Trophoblast cell (in vitro differentiated cells and primary cell): Measurements from ENCODE around the gene RNLS.
"Not testable (repeated sequence)": the region's sequence is repeated elsewhere in the genome, so short reads cannot be mapped to it uniquely, and the experiment has no call there.

Experiments used
- DNase-seq, 2 donors: peaks; one replicate each; pipeline ENCODE4 v3.0.0-alpha.2; 2016
- H2AFZ ChIP-seq: 2 replicates; pipeline ENCODE4 v1.6.1; 2013; ENCODE audit warnings: low read length, moderate library complexity, mild to moderate bottlenecking; ENCODE audit not compliant: insufficient read depth, poor library complexity
- H2AK5ac ChIP-seq: 2 replicates; pipeline ENCODE4 v1.6.1; 2013; ENCODE audit warnings: mild to moderate bottlenecking, low read length
- H2BK120ac ChIP-seq: 2 replicates; pipeline ENCODE4 v1.6.1; 2013; ENCODE audit warnings: low read length, mild to moderate bottlenecking, moderate library complexity; ENCODE audit not compliant: insufficient read depth, poor library complexity
- H2BK12ac ChIP-seq: 2 replicates; pipeline ENCODE4 v1.6.1; 2013; ENCODE audit warnings: mild to moderate bottlenecking, low read length, moderate library complexity
- H2BK5ac ChIP-seq: 2 replicates; pipeline ENCODE4 v1.6.1; 2013; ENCODE audit warnings: low read length, low read depth, moderate library complexity, mild to moderate bottlenecking; ENCODE audit not compliant: poor library complexity
- H3K14ac ChIP-seq: 2 replicates; pipeline ENCODE4 v1.6.1; 2013; ENCODE audit warnings: mild to moderate bottlenecking, low read length
- H3K18ac ChIP-seq: 2 replicates; pipeline ENCODE4 v1.6.1; 2013; ENCODE audit warnings: mild to moderate bottlenecking, low read length
- H3K23ac ChIP-seq: 2 replicates; pipeline ENCODE4 v1.6.1; 2013; ENCODE audit warnings: low read length
- H3K27ac ChIP-seq: 2 replicates; pipeline ENCODE4 v1.5.1; 2013; ENCODE audit warnings: low read depth, mild to moderate bottlenecking, inconsistent platforms, low read length, moderate library complexity
- H3K27me3 ChIP-seq: 2 replicates; pipeline ENCODE4 v1.6.1; 2013; ENCODE audit warnings: inconsistent platforms, mild to moderate bottlenecking, low read length, moderate library complexity; ENCODE audit not compliant: insufficient read depth
- H3K36me3 ChIP-seq, 2 experiments: 1 replicate in 1 of 2; 2 replicates in 1 of 2; pipeline ENCODE4 v1.6.1; 2013; ENCODE audit warnings: low read length in 2 of 2, mild to moderate bottlenecking in 2 of 2, moderate library complexity in 1 of 2; ENCODE audit not compliant: insufficient read depth in 2 of 2, control insufficient read depth in 1 of 2
- H3K4ac ChIP-seq: 2 replicates; pipeline ENCODE4 v1.6.1; 2013; ENCODE audit warnings: low read depth, mild to moderate bottlenecking, low read length, moderate library complexity
- H3K4me1 ChIP-seq, 2 experiments: 1 replicate in 1 of 2; 2 replicates in 1 of 2; pipeline ENCODE4 v1.6.1; 2013; ENCODE audit warnings: low read length in 2 of 2, mild to moderate bottlenecking in 2 of 2, moderate library complexity in 1 of 2; ENCODE audit not compliant: insufficient read depth in 2 of 2, control insufficient read depth in 1 of 2
- H3K4me2 ChIP-seq: 2 replicates; pipeline ENCODE4 v1.6.1; 2013; ENCODE audit warnings: inconsistent platforms, mild to moderate bottlenecking, low read length, moderate library complexity
- H3K4me3 ChIP-seq: 2 replicates; pipeline ENCODE4 v1.5.1; 2013; ENCODE audit warnings: mild to moderate bottlenecking, low read depth, low read length, inconsistent platforms
- H3K79me1 ChIP-seq: one replicate; pipeline ENCODE4 v1.6.1; 2013; ENCODE audit warnings: low read length
- H3K79me2 ChIP-seq: 2 replicates; pipeline ENCODE4 v1.6.1; 2013; ENCODE audit warnings: low read length, mild to moderate bottlenecking; ENCODE audit not compliant: control insufficient read depth, insufficient read depth, poor library complexity
- H3K9ac ChIP-seq: 2 replicates; pipeline ENCODE4 v1.6.1; 2013; ENCODE audit warnings: mild to moderate bottlenecking, low read length
- H3K9me3 ChIP-seq: 2 replicates; pipeline ENCODE4 v1.6.1; 2013; ENCODE audit warnings: low read depth, mild to moderate bottlenecking, control low read depth, inconsistent platforms, low read length; ENCODE audit not compliant: insufficient read depth
- H4K12ac ChIP-seq: 2 replicates; pipeline ENCODE4 v1.6.1; 2013; ENCODE audit warnings: low read depth, mild to moderate bottlenecking, low read length, moderate library complexity
- H4K8ac ChIP-seq: 2 replicates; pipeline ENCODE4 v1.6.1; 2013; ENCODE audit warnings: low read depth, mild to moderate bottlenecking, low read length, moderate library complexity
- H4K91ac ChIP-seq: one replicate; pipeline ENCODE4 v1.6.1; 2013; ENCODE audit warnings: low read depth, mild to moderate bottlenecking, low read length, moderate library complexity
- WGBS: extraction: QIAGEN DNeasy Blood & Tissue Kit; methylation state at CpG from one replicate; pipeline ENCODE4 v1.1.7; 2013; ENCODE audit warnings: missing lambda C conversion rate; ENCODE audit not compliant: insufficient read length, insufficient coverage; ENCODE audit errors: extremely low coverage; 5-methylcytosine and 5-hydroxymethylcytosine counted together

RNLS gene

GRCh38 chr10:88280518-88280917, 302.6 kb downstream of the RNLS start:
- no peak overlapping the region for H3K4me2 ChIP-seq
- no peaks in the 10 kb centered on the region for H3K27me3 ChIP-seq
- H3K4me3 ChIP-seq = no peak overlapping the region
- H3K36me3 ChIP-seq = no peaks in the 10 kb centered on the region
- no peak overlapping the region for H2AK5ac ChIP-seq
- H3K4me1 ChIP-seq = no peaks in the 10 kb centered on the region
- H3K79me2 ChIP-seq = no peaks in the 10 kb centered on the region
- no peak overlapping the region for H3K9ac ChIP-seq
- no peak overlapping the region for H2BK12ac ChIP-seq
- no peaks in the 10 kb centered on the region for H3K79me1 ChIP-seq
- no peak overlapping the region for H4K12ac ChIP-seq
- no peaks in the 10 kb centered on the region for H3K9me3 ChIP-seq
- H3K14ac ChIP-seq = no peak overlapping the region
- H4K91ac ChIP-seq = no peak overlapping the region
- no peak overlapping the region for H3K27ac ChIP-seq
- no peak overlapping the region for H4K8ac ChIP-seq
- no peak overlapping the region for H2BK5ac ChIP-seq
- no peak overlapping the region for H2AFZ ChIP-seq
- H2BK120ac ChIP-seq = no peak overlapping the region
- no peak overlapping the region for H3K23ac ChIP-seq
- DNase-seq = no peak
- H3K18ac ChIP-seq = no peak overlapping the region
- H3K4ac ChIP-seq = no peak overlapping the region

DNA sequence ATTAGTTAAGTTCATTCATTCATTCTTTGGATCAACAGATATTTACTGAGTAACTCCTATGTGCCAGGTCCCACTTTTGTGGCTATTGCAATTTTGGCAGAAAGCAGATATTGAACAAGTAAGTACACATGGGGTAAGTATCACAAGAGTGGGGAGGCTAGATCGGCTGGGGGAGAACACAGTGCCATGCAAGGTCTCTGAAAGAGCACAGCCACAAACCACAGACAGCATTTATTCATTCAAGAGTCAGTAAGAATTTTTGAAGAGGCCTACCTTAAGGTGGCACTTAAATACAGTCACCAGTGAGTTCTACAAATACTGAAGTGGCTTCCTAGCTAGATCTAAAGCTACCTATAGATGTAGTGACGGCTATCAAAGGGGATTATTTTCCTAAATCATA, 304.2 kb downstream of the RNLS start:
- Histone ChIP-seq H3K36me3 (no peaks in the 10 kb centered on the region), H3K23ac (no peak overlapping the region), H3K79me1 (no peaks in the 10 kb centered on the region), H3K79me2 (no peaks in the 10 kb centered on the region), H3K27ac (no peak overlapping the region), H3K4me2 (no peak overlapping the region), H2BK12ac (no peak overlapping the region), H4K8ac (no peak overlapping the region), H3K4ac (no peak overlapping the region), H2AK5ac (no peak overlapping the region), H3K9me3 (no peaks in the 10 kb centered on the region), H2BK120ac (no peak overlapping the region), H4K12ac (no peak overlapping the region), H4K91ac (no peak overlapping the region), H3K18ac (no peak overlapping the region), H3K4me3 (no peak overlapping the region), H3K4me1 (no peaks in the 10 kb centered on the region), H3K9ac (no peak overlapping the region), H2AFZ (no peak overlapping the region), H3K14ac (no peak overlapping the region), H2BK5ac (no peak overlapping the region), H3K27me3 (no peaks in the 10 kb centered on the region)
- no peak for DNase-seq
- WGBS = no CpG with 5 or more reads among the region's 2 CpGs

DNA sequence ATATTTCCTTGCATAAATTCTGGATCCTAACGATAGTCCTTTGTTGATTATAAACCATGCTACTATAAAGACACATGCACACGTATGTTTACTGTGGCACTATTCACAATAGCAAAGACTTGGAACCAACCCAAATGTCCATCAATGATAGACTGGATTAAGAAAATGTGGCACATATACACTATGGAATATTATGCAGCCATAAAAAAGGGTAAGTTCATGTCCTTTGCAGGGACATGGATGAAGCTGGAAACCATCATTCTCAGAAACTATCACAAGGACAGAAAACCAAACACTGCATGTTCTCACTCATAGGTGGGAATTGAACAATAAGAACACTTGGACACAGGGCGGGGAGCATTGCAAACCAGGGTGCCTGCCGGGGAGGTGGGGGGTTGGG, 306.2 kb downstream of the RNLS start:
- H3K79me1 ChIP-seq, H3K9me3 ChIP-seq, H3K4me1 ChIP-seq, H4K91ac ChIP-seq, H3K4me3 ChIP-seq, H3K27me3 ChIP-seq, H2BK12ac ChIP-seq, H3K18ac ChIP-seq, H2BK120ac ChIP-seq, H3K9ac ChIP-seq, H2AK5ac ChIP-seq, H2AFZ ChIP-seq, H3K14ac ChIP-seq, H4K12ac ChIP-seq, H3K27ac ChIP-seq, H3K79me2 ChIP-seq, H3K36me3 ChIP-seq, H2BK5ac ChIP-seq, H3K4ac ChIP-seq, H3K23ac ChIP-seq, H3K4me2 ChIP-seq, H4K8ac ChIP-seq, DNase-seq: not testable (repeated sequence)
- WGBS = no CpG with 5 or more reads among the region's 4 CpGs

DNA sequence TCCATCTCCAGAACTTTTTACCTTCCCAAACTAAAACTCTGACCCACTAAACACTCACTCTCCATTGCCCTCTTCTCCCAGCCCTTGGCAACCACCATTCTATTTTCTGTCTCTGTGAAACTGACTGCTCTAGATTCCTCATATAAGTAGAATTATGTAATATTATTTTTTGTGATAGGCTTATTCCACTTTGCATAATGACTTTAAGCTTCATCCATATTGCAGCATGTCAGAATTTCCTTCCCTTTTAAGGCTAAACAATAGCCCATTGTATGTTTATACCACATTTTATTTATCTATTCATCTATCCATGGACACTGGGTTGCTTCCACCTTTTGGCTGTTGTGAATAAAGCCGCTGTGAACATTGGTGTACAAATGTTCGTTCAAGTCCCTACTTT, 308.8 kb downstream of the RNLS start:
- Histone ChIP-seq H3K4ac (no peak overlapping the region), H2BK12ac (no peak overlapping the region), H3K9ac (no peak overlapping the region)

More for the DNA sequence above, 308.8 kb downstream of the RNLS start:
- H3K27me3 ChIP-seq = no peaks in the 10 kb centered on the region
- H3K9me3 ChIP-seq = no peaks in the 10 kb centered on the region
- H3K4me1 ChIP-seq = peaks cover 0 to 4% of the 10 kb centered on the region in 2 experiments
- no peak overlapping the region for H3K4me3 ChIP-seq
- H3K79me1 ChIP-seq = no peaks in the 10 kb centered on the region
- no peak overlapping the region for H2AFZ ChIP-seq
- H3K4me2 ChIP-seq = no peak overlapping the region
- no peak overlapping the region for H3K27ac ChIP-seq
- H4K8ac ChIP-seq = no peak overlapping the region
- no CpG with 5 or more reads among the region's 2 CpGs for WGBS
- DNase-seq = no peak
- no peaks in the 10 kb centered on the region for H3K36me3 ChIP-seq
- H2AK5ac ChIP-seq = no peak overlapping the region
- H3K23ac ChIP-seq = no peak overlapping the region
- no peak overlapping the region for H2BK5ac ChIP-seq
- no peaks in the 10 kb centered on the region for H3K79me2 ChIP-seq
- H4K12ac ChIP-seq = no peak overlapping the region
- no peak overlapping the region for H4K91ac ChIP-seq
- H3K18ac ChIP-seq = no peak overlapping the region
- H2BK120ac ChIP-seq = no peak overlapping the region
- no peak overlapping the region for H3K14ac ChIP-seq
